NOMO-1 treated with dmso at 0.1 percent for 144 hours (cell line): ENCODE data around the gene GPRC5B.

ENCODE experiments used
- DNase-seq: peaks from one replicate; lab custom pipeline; 2025; ENCODE audit not compliant: unreplicated experiment; lab: John Stamatoyannopoulos, UW

The GPRC5B gene

DNA sequence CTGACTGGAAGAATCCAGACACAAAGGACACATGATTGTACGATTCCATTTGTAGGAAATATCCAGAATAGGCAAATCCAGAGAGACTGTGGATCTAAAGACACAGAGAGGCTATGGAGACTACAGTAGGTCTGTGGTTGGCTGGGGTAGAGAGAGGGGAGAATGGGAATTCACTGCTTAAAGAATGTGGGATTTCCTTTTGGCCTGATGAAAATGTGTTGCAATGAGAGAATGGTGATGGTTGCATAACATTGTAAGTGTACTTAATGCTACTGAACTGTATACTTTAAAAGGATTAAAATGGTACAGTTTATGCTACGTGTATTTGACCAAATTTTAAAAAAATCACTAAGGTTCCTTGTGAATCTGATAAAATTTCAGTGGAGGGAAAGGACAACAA is 62.1 kb downstream of the GPRC5B start:
- no peak for DNase-seq

DNA sequence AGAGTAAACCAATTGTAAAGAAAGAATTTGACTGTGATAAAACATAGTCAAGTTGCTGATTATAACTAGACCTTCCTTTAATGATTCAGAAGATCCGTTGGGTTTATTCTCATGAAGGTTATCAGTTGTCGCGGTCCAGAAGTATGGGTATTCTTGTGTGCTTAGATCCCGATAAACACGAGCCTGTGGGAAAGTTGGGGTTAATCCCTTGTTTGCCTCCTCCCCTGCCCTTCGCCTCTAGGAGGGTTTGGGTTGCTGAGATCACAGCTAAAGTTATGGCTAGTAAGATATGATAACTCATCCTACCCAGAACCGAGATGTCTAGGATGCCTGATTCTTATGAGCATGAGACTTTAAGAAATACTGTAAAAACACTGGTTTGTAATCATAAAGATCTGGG is 66.8 kb downstream of the GPRC5B start:
- no peak for DNase-seq

- no peak for DNase-seq
Measured at GRCh38 chr16:19817122-19817521, 67.5 kb downstream of the GPRC5B start.

GRCh38 chr16:19815418-19815817 is 69.2 kb downstream of the GPRC5B start:
- no peak for DNase-seq

- no peak for DNase-seq
Measured at GRCh38 chr16:19812986-19813385, 71.7 kb downstream of the GPRC5B start.

GRCh38 chr16:19810817-19811731 is 73.6 kb downstream of the GPRC5B start:
- no peak for DNase-seq

- no peak for DNase-seq
Measured at GRCh38 chr16:19809693-19810092, 75.0 kb downstream of the GPRC5B start.

- peak; percentile 76 for DNase-seq
Measured at GRCh38 chr16:19809121-19809635, 75.5 kb downstream of the GPRC5B start.

DNA sequence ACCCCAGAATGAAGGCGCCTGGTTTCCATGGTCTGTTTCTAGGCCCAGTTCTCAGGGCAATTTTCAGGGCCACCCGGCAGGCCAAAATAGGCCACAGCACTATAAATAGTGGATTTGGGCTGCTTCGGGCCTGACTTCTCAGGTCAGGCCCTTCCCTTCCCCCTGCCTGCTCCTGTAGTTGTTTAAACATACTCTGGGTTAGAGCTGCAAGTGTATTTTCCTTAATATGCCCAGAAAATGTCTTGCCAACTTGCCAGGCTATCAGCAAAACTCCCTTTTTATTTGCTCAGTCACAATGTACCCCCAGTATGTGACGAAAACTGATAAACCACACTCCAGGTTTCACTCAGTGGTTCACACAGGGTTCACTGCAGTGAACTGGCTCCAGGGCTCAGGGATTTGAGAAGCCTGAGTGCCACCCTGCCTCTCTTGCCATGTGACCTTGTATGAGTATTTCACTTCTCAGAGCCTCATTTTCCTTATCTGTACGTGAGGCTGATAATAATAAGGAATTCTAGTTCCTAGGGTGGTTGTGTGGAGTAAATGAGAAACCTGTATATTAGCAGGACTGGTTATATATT is 76.5 kb downstream of the GPRC5B start:
- DNase-seq: no peak
